Osteoblast (primary cell): ENCODE results near the gene DYSF. TPM values are rescaled to one million over a fixed set of nuclear protein-coding genes. Genes with fewer than 3 reads are reported as not detected.

Experiments used
- DNase-seq: peaks from one replicate; pipeline ENCODE4 v3.0.0; 2011; ENCODE audit warnings: low spot score, mixed read lengths; ENCODE audit not compliant: insufficient read length; ENCODE audit errors: missing footprints
- H2AFZ ChIP-seq: 2 replicates; pipeline ENCODE4 v1.6.0; 2011; ENCODE audit warnings: mild to moderate bottlenecking, low read length
- H3K27ac ChIP-seq: 2 replicates; pipeline ENCODE4 v1.5.1; 2011; ENCODE audit warnings: mild to moderate bottlenecking, low read depth, low read length, moderate library complexity
- H3K27me3 ChIP-seq: 2 replicates; pipeline ENCODE4 v1.6.0; 2012; ENCODE audit warnings: mild to moderate bottlenecking, control low read depth, inconsistent platforms, low read length, moderate library complexity; ENCODE audit not compliant: insufficient read depth
- H3K36me3 ChIP-seq: 2 replicates; pipeline ENCODE4 v1.5.1; 2011; ENCODE audit warnings: mild to moderate bottlenecking, low read length, control low read depth, moderate library complexity; ENCODE audit not compliant: insufficient read depth
- H3K4me1 ChIP-seq: 2 replicates; pipeline ENCODE4 v1.5.1; 2011; ENCODE audit warnings: mild to moderate bottlenecking, low read length, control low read depth, moderate library complexity; ENCODE audit not compliant: insufficient read depth
- H3K4me2 ChIP-seq: 2 replicates; pipeline ENCODE4 v1.6.0; 2011; ENCODE audit warnings: mild to moderate bottlenecking, low read length; ENCODE audit not compliant: insufficient read depth
- H3K4me3 ChIP-seq: fragments of 200-600 bp; sonication (generic); 3 replicates; pipeline ENCODE4 v1.5.1; 2012; ENCODE audit warnings: mild to moderate bottlenecking, low read length, inconsistent platforms; ENCODE audit not compliant: insufficient read depth
- H3K79me2 ChIP-seq: 2 replicates; pipeline ENCODE4 v1.6.0; 2012; ENCODE audit warnings: mild to moderate bottlenecking, low read length, control low read depth, inconsistent platforms; ENCODE audit not compliant: insufficient read depth
- H3K9me3 ChIP-seq: 2 replicates; pipeline ENCODE4 v1.5.1; 2011; ENCODE audit warnings: low read depth, low read length, control low read depth
- H4K20me1 ChIP-seq: 2 replicates; pipeline ENCODE4 v1.6.0; 2012; ENCODE audit warnings: mild to moderate bottlenecking, low read length, control low read depth; ENCODE audit not compliant: insufficient read depth
- total RNA-seq: library from RNA; depleted of rRNA; stranded (reverse); fragments of >200 nt; gene quantifications from 2 replicates; pipeline ENCODE4 v1.2.3, GENCODE V29; 2012
- TF ChIP-seq, protein P1 (sequence below): IDR thresholded peaks from 2 replicates; pipeline ENCODE4 v1.5.1; 2011; ENCODE audit warnings: mild to moderate bottlenecking, low read depth, low read length, moderate library complexity; ENCODE audit errors: extremely low read depth

Gene DYSF
- total RNA-seq, 1 donor: 4.3 TPM

DNA sequence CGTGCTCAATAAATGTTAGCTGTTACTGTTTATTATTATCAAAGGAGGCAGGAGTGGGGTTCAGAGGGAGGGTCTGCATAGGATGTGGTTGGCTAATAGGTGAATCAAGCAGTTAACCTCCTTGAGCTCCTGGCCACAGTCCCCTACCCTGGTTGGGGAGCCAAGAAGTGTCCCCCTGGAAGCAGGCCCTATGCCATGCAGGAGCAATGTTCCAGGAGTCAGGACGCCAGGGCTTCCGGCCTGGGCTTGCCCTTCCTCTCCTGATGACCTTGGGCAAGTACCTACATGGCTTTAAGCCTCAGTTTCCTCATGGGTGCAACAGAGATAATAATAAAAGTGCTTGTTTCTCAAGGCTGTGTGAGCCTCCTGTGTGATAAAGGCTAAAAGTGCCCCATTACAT lies 84.9 kb downstream of the DYSF start:
- H3K4me1 ChIP-seq: peaks cover 11% of the 10 kb centered on the region
- no peak overlapping the region for H3K4me3 ChIP-seq
- no peaks in the 10 kb centered on the region for H4K20me1 ChIP-seq
- H3K27me3 ChIP-seq: peaks cover 2% of the 10 kb centered on the region
- no peaks in the 10 kb centered on the region for H3K36me3 ChIP-seq
- no peaks in the 10 kb centered on the region for H3K9me3 ChIP-seq
- no peak for DNase-seq
- no peak overlapping the region for H3K27ac ChIP-seq
- H3K79me2 ChIP-seq: no peaks in the 10 kb centered on the region
- no peak overlapping the region for H3K4me2 ChIP-seq
- TF ChIP-seq, protein P1, sequence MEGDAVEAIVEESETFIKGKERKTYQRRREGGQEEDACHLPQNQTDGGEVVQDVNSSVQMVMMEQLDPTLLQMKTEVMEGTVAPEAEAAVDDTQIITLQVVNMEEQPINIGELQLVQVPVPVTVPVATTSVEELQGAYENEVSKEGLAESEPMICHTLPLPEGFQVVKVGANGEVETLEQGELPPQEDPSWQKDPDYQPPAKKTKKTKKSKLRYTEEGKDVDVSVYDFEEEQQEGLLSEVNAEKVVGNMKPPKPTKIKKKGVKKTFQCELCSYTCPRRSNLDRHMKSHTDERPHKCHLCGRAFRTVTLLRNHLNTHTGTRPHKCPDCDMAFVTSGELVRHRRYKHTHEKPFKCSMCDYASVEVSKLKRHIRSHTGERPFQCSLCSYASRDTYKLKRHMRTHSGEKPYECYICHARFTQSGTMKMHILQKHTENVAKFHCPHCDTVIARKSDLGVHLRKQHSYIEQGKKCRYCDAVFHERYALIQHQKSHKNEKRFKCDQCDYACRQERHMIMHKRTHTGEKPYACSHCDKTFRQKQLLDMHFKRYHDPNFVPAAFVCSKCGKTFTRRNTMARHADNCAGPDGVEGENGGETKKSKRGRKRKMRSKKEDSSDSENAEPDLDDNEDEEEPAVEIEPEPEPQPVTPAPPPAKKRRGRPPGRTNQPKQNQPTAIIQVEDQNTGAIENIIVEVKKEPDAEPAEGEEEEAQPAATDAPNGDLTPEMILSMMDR: no peak
- H2AFZ ChIP-seq: no peak overlapping the region

DNA sequence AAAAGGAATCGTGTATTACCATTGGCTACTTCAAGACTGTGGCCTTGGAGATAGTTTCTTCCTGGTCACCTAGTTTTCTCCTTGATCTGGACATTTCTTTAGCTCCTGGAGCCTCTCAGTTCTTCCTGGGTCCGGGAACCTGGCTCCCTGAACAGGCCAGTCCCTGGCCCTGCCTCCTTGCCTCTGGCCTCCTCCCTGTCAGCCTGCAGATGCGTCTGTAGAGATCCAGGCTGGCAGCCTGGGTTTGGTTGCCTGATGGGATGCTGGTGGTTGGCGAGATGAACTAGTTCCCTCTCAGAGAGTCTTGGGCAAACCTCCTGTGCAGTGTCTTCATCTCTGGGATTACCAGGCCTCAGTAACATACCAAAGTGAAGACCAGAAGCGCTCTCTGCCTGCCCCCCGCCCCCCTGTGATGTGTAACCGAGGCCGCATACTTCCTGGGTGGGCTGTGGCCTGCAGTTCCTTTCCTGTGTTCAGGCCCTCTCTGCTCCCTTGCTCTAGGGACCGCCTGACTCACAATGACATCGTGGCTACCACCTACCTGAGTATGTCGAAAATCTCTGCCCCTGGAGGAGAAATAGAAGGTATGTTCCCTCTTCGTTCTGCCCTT lies 85.4 kb downstream of the DYSF start:
- no peak overlapping the region for H2AFZ ChIP-seq
- peaks cover 3% of the 10 kb centered on the region for H3K27me3 ChIP-seq
- no peak overlapping the region for H3K27ac ChIP-seq
- H4K20me1 ChIP-seq: no peaks in the 10 kb centered on the region
- no peak for DNase-seq
- no peak overlapping the region for H3K4me3 ChIP-seq
- H3K9me3 ChIP-seq: no peaks in the 10 kb centered on the region
- H3K79me2 ChIP-seq: no peaks in the 10 kb centered on the region
- TF ChIP-seq, protein P1: no peak
- no peaks in the 10 kb centered on the region for H3K36me3 ChIP-seq
- H3K4me2 ChIP-seq: no peak overlapping the region
- peaks cover 11% of the 10 kb centered on the region for H3K4me1 ChIP-seq

GRCh38 chr2:71540818-71541217 lies 87.5 kb downstream of the DYSF start:
- H3K36me3 ChIP-seq: no peaks in the 10 kb centered on the region
- H3K4me3 ChIP-seq: no peak overlapping the region
- H3K9me3 ChIP-seq: no peaks in the 10 kb centered on the region
- H3K27me3 ChIP-seq: peaks cover 17% of the 10 kb centered on the region
- no peak overlapping the region for H3K4me2 ChIP-seq
- peaks cover 11% of the 10 kb centered on the region for H3K4me1 ChIP-seq
- TF ChIP-seq, protein P1: no peak
- no peak overlapping the region for H3K27ac ChIP-seq
- no peaks in the 10 kb centered on the region for H4K20me1 ChIP-seq
- no peaks in the 10 kb centered on the region for H3K79me2 ChIP-seq
- no peak for DNase-seq
- H2AFZ ChIP-seq: no peak overlapping the region

GRCh38 chr2:71544919-71545571 lies 91.7 kb downstream of the DYSF start:
- no peak overlapping the region for H3K27ac ChIP-seq
- DNase-seq: no peak

More at GRCh38 chr2:71544919-71545571, 91.7 kb downstream of the DYSF start:
- H3K4me2 ChIP-seq: no peak overlapping the region
- H3K36me3 ChIP-seq: no peaks in the 10 kb centered on the region
- no peak overlapping the region for H3K4me3 ChIP-seq
- H3K27me3 ChIP-seq: peaks cover 41% of the 10 kb centered on the region
- TF ChIP-seq, protein P1: no peak
- no peaks in the 10 kb centered on the region for H3K79me2 ChIP-seq
- H3K9me3 ChIP-seq: peaks cover 2% of the 10 kb centered on the region
- H2AFZ ChIP-seq: no peak overlapping the region
- no peaks in the 10 kb centered on the region for H4K20me1 ChIP-seq
- no peaks in the 10 kb centered on the region for H3K4me1 ChIP-seq
